COLO829 (cell line): ENCODE results near the gene KANSL1.
A peak's percentile ranks its signal among the peaks of the same experiment; 100 is the strongest.
"Not testable (repeated sequence)": the region's sequence is repeated elsewhere in the genome, so short reads cannot be mapped to it uniquely, and the experiment has no call there.

Experiments
- DNase-seq: peaks from one replicate; pipeline ENCODE4 v3.0.0; 2012; ENCODE audit warnings: low spot score

Gene KANSL1

GRCh38 chr17:46136820-46137219, 56.4 kb downstream of the KANSL1 start:
- no peak for DNase-seq

DNA sequence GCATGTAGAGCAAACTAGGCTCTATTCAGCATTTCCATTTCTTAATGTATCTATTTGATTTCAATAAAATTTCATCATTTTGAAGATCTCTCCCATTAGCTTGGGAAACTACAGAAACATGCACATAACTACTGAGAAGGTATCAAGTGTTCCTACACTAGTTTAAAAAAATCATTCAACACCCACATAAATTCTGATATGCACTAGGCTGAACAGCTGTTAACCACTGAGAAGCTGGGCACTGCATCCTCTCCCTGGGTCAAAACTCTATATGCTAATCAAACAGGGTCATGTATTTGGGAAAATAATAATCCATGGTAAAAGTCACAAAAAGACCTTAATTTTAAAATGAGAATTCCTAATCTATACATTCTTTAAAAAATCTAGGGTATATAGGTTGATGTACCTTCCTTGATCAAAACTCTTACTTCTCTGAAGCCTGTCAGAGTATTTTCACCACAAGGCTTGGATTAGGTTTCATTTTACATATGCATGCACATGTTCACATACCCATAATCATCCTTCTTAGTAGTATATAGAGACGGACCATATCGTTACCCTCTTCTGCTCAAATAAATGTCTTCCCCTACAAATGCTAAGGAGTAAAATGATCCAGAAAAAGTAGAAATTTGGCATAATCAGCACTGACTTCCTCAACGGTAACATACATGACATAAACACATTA, 57.2 kb downstream of the KANSL1 start:
- no peak for DNase-seq

DNA sequence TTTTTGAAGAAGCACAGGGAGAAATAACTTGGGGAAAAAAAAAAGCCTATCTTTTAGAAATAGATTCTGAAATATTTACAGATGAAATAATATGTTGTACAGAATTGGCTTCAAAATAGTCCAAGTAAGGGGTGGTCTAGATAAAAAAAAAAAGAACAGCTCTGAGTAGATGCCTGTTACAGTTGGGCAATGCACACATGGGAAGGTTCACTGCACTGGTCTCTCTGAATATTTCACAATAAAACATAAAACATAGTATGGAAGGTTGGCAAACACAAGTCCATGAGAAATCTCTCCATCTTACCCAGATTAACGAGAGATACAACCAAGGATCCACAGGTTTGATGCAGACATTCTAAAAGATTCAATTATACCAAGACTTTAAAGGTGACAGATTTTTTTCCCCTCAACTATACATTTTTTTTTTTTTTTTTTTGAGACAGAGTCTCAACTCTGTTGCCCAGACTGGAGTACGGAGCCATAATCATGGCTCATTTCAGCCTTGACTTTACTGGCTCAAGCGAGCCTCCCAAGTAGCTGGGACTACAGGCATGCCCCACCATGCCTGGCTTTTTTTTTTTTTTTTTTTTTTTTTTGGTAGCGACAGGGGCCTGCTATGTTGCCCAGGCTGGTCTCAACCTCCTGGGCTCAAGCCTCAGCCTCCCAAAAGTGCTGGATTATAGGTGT, 58.0 kb downstream of the KANSL1 start:
- DNase-seq: no peak

DNA sequence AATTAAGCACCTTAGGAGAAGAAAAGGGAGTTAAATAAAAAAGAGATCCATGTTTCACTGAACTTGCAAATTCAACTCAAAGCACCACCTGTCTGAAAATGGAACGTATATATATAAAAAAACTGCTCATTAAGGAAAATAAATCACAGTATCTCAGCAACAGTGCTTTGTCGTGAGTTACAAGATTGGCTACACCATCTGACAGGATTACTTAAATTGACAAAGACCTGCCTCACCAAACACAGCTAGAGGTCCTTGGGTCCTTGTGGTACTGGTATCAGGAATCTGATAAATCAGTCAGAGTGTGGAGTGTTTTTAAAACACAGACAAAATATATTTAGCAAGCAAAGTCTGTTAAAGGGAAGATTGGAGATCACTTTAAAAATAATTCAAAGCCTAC, 63.9 kb downstream of the KANSL1 start:
- no peak for DNase-seq

GRCh38 chr17:46128453-46128852, 64.8 kb downstream of the KANSL1 start:
- DNase-seq: no peak

- no peak for DNase-seq
Observed at GRCh38 chr17:46127524-46127923, 65.7 kb downstream of the KANSL1 start.

DNA sequence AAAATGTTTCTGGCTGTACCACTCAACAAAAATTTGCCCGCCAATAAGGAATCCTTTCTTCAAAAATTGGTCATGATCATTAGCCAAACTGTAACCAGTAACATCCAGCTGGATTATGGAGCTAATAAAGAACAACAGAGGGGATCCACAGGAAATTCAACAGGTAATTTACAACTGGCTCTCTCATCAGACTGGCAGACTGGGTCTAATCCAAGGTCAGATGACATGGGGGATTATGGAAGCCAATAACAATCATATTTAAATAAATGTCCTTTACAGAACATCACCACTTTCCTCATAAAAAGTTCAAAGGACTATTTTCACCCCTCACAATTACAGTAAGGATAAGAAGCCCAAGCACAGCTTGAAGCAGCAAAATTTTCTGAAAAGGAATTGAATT, 66.4 kb downstream of the KANSL1 start:
- no peak for DNase-seq

- DNase-seq: no peak
Observed at GRCh38 chr17:46125831-46126230, 67.4 kb downstream of the KANSL1 start.

DNA sequence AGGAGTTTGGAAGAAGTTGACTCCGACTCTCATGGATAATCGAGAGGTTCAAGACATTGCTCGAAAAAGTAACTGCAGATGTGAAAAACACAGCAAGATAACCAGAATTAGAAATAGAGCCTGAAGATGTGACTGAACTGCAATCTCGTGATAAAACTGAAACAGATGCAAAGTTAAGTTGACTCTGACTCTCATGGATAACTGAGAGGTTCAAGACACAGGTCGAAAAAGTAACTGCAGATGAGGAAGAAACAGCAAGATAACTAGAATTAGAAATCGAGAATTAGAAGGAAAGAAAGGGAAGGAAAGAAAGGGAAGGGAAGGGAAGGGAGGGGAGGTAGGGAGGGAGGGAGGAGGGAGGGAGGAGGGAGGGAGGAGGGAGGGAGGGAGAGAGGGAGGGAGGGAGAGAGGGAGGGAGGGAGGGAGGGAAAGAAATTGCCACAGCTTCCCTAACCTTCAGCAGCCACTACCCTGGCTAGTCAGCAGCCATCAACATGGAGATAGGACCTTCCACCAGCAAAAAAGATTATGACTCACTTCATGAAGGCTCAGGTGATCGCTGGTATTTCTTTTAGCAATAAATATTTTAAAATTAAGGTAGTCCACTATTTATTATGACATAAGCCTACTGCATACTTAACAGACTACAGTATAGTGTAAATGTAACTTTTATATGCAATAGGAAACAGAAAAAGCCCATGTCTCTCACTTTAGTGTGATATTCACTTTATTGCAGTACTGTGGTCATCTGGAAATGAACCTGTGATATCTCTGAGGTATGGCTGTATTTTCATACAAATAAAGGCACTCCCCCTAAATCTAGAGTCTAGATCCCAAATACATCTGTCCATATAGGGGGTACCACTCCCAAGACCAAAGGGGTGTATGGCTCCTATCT, 68.3 kb downstream of the KANSL1 start:
- no peak for DNase-seq

GRCh38 chr17:46123607-46124006, 69.6 kb downstream of the KANSL1 start:
- no peak for DNase-seq

GRCh38 chr17:46122486-46122871, 70.8 kb downstream of the KANSL1 start:
- no peak for DNase-seq

- DNase-seq: no peak
Observed at GRCh38 chr17:46121841-46122485, 71.3 kb downstream of the KANSL1 start.

DNA sequence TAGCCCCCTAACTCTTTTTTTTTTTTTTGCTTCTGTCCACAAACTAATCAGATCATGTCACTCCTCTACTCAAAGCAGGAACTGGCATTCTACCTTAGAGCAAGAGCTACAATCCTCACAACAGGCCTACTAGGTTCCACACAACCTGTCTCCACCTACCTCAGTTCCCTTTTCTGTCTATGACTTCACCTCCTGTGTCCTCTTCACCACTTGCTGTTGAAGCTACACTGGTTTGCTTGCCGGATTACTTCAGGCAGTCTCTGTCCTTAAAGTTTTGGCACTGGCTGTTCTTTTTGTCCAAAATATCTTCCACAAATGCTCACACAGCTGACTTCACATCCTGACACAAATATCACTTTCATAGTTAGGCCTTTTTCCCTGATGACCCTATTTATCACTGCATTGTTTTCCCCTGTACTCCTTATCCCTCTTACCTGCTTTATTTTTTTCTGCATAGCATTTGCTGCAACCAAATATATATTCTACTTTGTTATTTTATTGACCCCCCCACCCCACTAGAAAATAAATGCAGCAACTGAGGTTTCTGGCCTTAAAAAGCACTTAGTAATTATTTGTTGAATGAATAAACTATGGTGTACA, 72.0 kb downstream of the KANSL1 start:
- DNase-seq: no peak

DNA sequence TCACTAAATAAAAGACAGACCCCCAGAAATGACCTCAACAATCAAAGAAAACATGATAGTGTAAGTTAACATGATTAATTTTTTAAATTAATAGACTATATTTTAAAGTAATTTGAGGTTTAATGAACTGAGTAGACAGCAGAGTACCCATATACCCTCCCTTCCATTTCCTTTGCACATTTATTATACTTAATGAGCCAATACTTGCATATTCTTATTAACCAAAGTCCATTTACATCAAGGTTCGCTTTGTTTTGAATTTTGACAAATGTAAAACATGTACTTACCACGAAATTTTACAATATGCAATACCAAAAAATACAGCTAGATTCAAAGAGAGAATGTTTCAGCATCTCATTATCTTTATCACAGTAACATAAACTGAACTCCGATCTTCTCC, 72.7 kb downstream of the KANSL1 start:
- DNase-seq: no peak

DNA sequence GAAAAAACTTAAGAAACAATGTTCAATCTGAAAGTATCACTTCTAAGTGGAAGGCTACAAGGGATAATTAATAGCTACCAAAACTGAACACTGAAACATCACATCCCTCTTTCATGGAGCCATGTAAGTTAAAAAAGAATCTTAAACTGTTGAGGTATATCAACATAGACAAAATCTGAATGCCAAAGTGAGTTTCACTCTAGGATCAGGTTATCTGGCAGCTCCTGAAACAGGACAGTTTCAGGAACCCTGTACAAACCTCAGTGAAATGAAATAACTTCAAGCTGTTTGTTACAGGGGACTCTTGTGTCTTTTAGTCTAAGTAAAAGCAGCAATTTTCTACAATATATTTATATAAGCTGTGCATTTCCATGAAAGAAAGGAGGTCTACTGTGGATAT, 73.2 kb downstream of the KANSL1 start:
- no peak for DNase-seq

DNA sequence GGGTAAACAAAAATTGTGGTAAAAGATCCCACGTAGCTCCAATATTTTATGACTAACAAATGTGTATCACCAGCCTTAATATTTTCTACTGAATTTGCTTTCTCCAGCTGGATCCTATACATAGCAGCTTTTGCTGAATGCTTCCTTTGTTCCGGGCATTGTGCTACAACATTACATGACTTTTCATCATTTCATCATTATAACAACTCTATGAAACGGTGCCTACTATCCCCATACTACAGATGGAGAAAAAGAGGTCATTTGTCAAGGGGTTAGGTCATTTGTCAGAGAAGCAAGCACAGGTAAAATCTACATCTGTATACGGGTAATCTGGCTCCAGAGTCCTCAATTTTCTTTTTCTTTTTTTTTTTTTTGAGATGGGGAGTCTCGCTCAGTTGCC, 74.3 kb downstream of the KANSL1 start:
- peak; percentile 45 for DNase-seq

GRCh38 chr17:46117850-46118696, 75.2 kb downstream of the KANSL1 start:
- no peak for DNase-seq

DNA sequence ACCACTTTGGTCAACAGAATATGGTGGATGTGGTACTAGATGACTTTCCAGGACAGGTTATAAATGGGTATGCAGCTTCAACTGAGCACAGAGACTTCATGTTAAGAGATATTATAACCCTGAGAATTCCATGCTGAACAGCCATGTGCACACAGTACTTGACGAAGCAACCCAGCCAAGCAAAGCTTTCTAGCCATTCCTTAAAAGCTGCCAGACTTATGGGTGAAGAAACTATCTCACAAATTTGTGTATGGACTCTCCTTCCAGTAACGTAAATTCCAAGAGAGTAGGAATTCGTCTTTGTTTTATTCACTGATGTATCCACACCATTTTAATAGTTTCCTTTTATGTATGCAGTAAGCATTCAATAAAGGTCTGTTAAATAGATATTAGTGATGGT, 76.1 kb downstream of the KANSL1 start:
- no peak for DNase-seq

DNA sequence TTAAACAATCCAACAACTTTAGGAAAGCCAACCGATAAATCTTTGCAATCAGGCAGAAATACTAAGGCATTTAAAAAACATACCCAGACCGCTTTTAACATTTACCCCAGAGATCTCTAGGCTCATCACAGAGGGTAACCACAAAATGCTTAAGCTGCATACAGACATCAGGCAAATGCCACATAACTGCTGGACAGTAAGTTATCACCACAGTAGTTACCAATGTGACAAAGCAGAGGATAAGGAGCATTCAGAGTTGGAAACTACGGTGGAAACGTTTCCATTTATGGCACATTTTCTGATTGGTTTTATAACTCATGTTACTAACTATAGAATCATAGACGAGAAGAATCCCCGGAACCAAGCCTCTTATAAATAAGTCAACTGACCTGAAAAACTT, 77.5 kb downstream of the KANSL1 start:
- no peak for DNase-seq

GRCh38 chr17:46111236-46111635, 82.0 kb downstream of the KANSL1 start:
- not testable (repeated sequence) for DNase-seq

GRCh38 chr17:46110219-46110618, 83.0 kb downstream of the KANSL1 start:
- no peak for DNase-seq
